ENCODE data around the gene PLA2G12B.

DNA sequence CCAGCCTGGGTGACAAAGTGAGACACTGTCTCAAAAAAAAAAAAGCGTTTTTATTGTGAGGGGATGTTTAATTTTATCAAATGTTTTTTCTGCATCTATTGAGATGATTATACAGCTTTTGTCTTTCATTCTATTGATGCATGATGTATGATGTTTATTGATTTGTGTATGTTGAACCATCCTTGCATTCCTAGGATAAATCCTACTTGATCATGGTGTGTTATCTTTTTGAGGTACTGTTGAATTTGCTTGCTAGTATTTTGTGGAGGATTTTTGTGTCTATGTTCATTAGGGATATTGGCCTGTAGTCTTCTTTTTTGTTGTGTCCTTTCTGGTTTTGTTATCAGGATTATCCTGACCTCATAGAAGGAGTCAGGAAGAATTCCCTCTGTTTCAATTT is 22.3 kb upstream of the PLA2G12B start:
- TF ChIP-seq, protein P1, sequence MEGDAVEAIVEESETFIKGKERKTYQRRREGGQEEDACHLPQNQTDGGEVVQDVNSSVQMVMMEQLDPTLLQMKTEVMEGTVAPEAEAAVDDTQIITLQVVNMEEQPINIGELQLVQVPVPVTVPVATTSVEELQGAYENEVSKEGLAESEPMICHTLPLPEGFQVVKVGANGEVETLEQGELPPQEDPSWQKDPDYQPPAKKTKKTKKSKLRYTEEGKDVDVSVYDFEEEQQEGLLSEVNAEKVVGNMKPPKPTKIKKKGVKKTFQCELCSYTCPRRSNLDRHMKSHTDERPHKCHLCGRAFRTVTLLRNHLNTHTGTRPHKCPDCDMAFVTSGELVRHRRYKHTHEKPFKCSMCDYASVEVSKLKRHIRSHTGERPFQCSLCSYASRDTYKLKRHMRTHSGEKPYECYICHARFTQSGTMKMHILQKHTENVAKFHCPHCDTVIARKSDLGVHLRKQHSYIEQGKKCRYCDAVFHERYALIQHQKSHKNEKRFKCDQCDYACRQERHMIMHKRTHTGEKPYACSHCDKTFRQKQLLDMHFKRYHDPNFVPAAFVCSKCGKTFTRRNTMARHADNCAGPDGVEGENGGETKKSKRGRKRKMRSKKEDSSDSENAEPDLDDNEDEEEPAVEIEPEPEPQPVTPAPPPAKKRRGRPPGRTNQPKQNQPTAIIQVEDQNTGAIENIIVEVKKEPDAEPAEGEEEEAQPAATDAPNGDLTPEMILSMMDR (IDR thresholded peaks at IDR 0.05): no peak
- no peak for TF ChIP-seq POLR2A (IDR thresholded peaks at IDR 0.05)
